IMR-90 (cell line): Measurements from ENCODE around the gene UBE2J1.

ENCODE experiments used
- BHLHE40 ChIP-seq: fragments of 150-350 bp; IDR thresholded peaks from 2 replicates; pipeline ENCODE4 v1.6.1; 2016; ENCODE audit warnings: mild to moderate bottlenecking, low read depth, low read length
- CTCF ChIP-seq: conservative IDR thresholded peaks from 2 replicates; pipeline ENCODE4 v1.5.1; 2012; ENCODE audit warnings: mild to moderate bottlenecking, low read depth, low read length, improper control_type of control experiment
- POLR2A ChIP-seq: IDR thresholded peaks from 2 replicates; pipeline ENCODE4 v1.6.1; 2012; ENCODE audit warnings: mild to moderate bottlenecking, low read depth, low read length
- RAD21 ChIP-seq: IDR thresholded peaks from 2 replicates; pipeline ENCODE4 v1.6.1; 2012; ENCODE audit warnings: low read length, improper control_type of control experiment
- RCOR1 ChIP-seq: IDR thresholded peaks from 2 replicates; pipeline ENCODE4 v1.6.1; 2012; ENCODE audit warnings: mild to moderate bottlenecking, low read length, improper control_type of control experiment; ENCODE audit not compliant: insufficient replicate concordance
- RFX5 ChIP-seq: IDR thresholded peaks from 2 replicates; pipeline ENCODE4 v1.8.0; 2012; ENCODE audit warnings: low read depth, mild to moderate bottlenecking, low read length, moderate library complexity
- SMC3 ChIP-seq: fragments of 150-350 bp; IDR thresholded peaks from 2 replicates; pipeline ENCODE4 v1.6.1; 2016; ENCODE audit warnings: low read depth, mild to moderate bottlenecking, antibody characterized with exemption, low read length, moderate library complexity

GRCh38 chr6:89302195-89302770, 50.2 kb downstream of the UBE2J1 start:
- no peak for TF ChIP-seq POLR2A
- TF ChIP-seq CTCF: no peak
- TF ChIP-seq RCOR1: no peak
- TF ChIP-seq BHLHE40: no peak
- no peak for TF ChIP-seq SMC3
- no peak for TF ChIP-seq RAD21
- TF ChIP-seq RFX5: no peak
